HepG2 (cell line): Measurements from ENCODE around the gene KDM4F. TPM values are rescaled to one million over a fixed set of nuclear protein-coding genes. Genes with fewer than 3 reads are reported as not detected.
A peak's percentile ranks its signal among the peaks of the same experiment; 100 is the strongest.

Experiments used
- ATAC-seq: fragments of 200-7000 bp; cut with Tn5 transposase; 3 replicates; pipeline ENCODE4 v1.9.1; 2020; ENCODE audit warnings: mild to moderate bottlenecking, moderate library complexity
- BruUV-seq: library from RNA; stranded (reverse); fragments of 400-500 nt; replicated peaks from 2 replicates; lab custom pipeline; 2021; lab: Mats Ljungman, UMichigan
- CTCF ChIA-PET: fragments of 300-600 bp; formaldehyde crosslinking; extraction: SDS; loops from one replicate; lab custom pipeline; 2021; ENCODE audit warnings: low total read pairs, inconsistent platforms, low intra/inter-chr PET ratio; lab: Yijun Ruan, JAX
- POLR2A ChIA-PET: fragments of 350-600 bp; sonication (Branson Sonifier 250); formaldehyde crosslinking; loops from one replicate; lab custom pipeline; 2020; ENCODE audit warnings: antibody characterized with exemption, inconsistent platforms; lab: Yijun Ruan, JAX
- DNase-seq: peaks from one replicate; pipeline ENCODE4 v3.0.0-alpha.2; 2015; ENCODE audit warnings: low spot score
- FAIRE-seq: peaks from 3 replicates; lab custom pipeline; 2011; peaks lifted over from hg19 to GRCh38; lab: Jason Lieb, UNC
- H2AFZ ChIP-seq: one replicate; pipeline ENCODE4 v1.6.1; 2011; ENCODE audit warnings: low read length, inconsistent platforms
- H3K27ac ChIP-seq: fragments of 300-600 bp; 3 replicates; pipeline ENCODE4 v1.8.0; 2011; ENCODE audit warnings: mixed run types, mild to moderate bottlenecking, mixed read lengths, low read length, inconsistent platforms; ENCODE audit not compliant: insufficient read depth; ENCODE audit errors: extremely low read length
- H3K27me3 ChIP-seq, 2 experiments: fragments of 200-600 bp in 1 of 2; 2 replicates in 1 of 2; 3 replicates in 1 of 2; pipeline versions ENCODE4 v1.6.0 to v1.8.0; 2011; ENCODE audit warnings: low read length in 2 of 2, mild to moderate bottlenecking in 2 of 2, moderate library complexity in 2 of 2, inconsistent platforms in 1 of 2; ENCODE audit not compliant: insufficient read depth in 2 of 2, control insufficient read depth in 1 of 2
- H3K36me3 ChIP-seq, 2 experiments: fragments of 200-600 bp in 1 of 2; replicated peaks in 1 of 2; 2 replicates in 1 of 2; 3 replicates in 1 of 2; pipeline versions ENCODE4 v1.5.1 to v1.8.0; 2011; ENCODE audit warnings: low read length in 2 of 2, inconsistent platforms in 1 of 2; ENCODE audit not compliant: insufficient read depth in 2 of 2, control insufficient read depth in 1 of 2
- H3K4me1 ChIP-seq: 2 replicates; pipeline ENCODE4 v1.5.1; 2012; ENCODE audit warnings: low read length, inconsistent platforms; ENCODE audit not compliant: insufficient read depth
- H3K4me2 ChIP-seq: 2 replicates; pipeline ENCODE4 v1.6.0; 2011; ENCODE audit warnings: low read depth, low read length, inconsistent platforms
- H3K4me3 ChIP-seq, 3 experiments: fragments of 200-600 bp in 1 of 3; sonication (generic), shearing (Covaris generic) in 1 of 3; replicated peaks in 1 of 3; 2 replicates each; pipeline ENCODE4 v1.5.1; 2011 to 2016; ENCODE audit warnings: low read length in 3 of 3, inconsistent platforms in 2 of 3, low read depth in 2 of 3, mild to moderate bottlenecking in 2 of 3, control low read depth in 1 of 3, mixed read lengths in 1 of 3; ENCODE audit not compliant: insufficient read depth in 1 of 3
- H3K79me2 ChIP-seq: one replicate; pipeline ENCODE4 v1.6.1; 2011; ENCODE audit warnings: low read length, inconsistent platforms; ENCODE audit not compliant: insufficient read depth
- H3K9ac ChIP-seq: 2 replicates; pipeline ENCODE4 v1.6.0; 2011; ENCODE audit warnings: mild to moderate bottlenecking, low read depth, low read length, inconsistent platforms; ENCODE audit not compliant: insufficient read depth
- H3K9me3 ChIP-seq: 2 replicates; pipeline ENCODE4 v1.5.1; 2012; ENCODE audit warnings: mild to moderate bottlenecking, low read length
- H4K20me1 ChIP-seq: 2 replicates; pipeline ENCODE4 v1.6.0; 2011; ENCODE audit warnings: inconsistent platforms, mild to moderate bottlenecking, low read length, moderate library complexity; ENCODE audit not compliant: insufficient read depth
- ATF7 ChIP-seq, 2 experiments: fragments of 450-650 bp in 1 of 2; sonication (generic) in 1 of 2; formaldehyde crosslinking in 1 of 2; IDR thresholded peaks; 2 replicates each; pipeline versions ENCODE4 v1.4.0 to v1.6.1; 2016 to 2020; ENCODE audit warnings: antibody characterized with exemption in 1 of 2, mild to moderate bottlenecking in 1 of 2, missing genetic modification reagents in 1 of 2
- CREB1 ChIP-seq, 2 experiments: fragments of 450-650 bp in 1 of 2; IDR thresholded peaks; 2 replicates each; pipeline ENCODE4 v1.6.1; 2016 to 2017; ENCODE audit warnings: control low read depth in 1 of 2, mild to moderate bottlenecking in 1 of 2, missing compliant biosample characterization in 1 of 2, missing genetic modification characterization in 1 of 2
- ZNF790 ChIP-seq: sonication (generic); formaldehyde crosslinking; IDR thresholded peaks from 2 replicates; pipeline ENCODE4 v1.8.0; 2022; ENCODE audit warnings: missing genetic modification reagents, mild to moderate bottlenecking, borderline replicate concordance
- WGBS: methylation state at CpG from one replicate; pipeline ENCODE4 v1.1.6; 2017; ENCODE audit warnings: low lambda C conversion rate; 5-methylcytosine and 5-hydroxymethylcytosine counted together
- in situ Hi-C: cut with HindIII; loops from 2 replicates; pipeline ENCODE4 v1.10.0; 2017; ENCODE audit warnings: low pct_unique_long_range_greater_than_20kb; ENCODE audit not compliant: extremely low pct_ligation_motif_present
- intact Hi-C: fragments of 100-400 bp; cut with micrococcal nuclease; formaldehyde crosslinking; loops from one replicate; pipeline ENCODE4 v1.10.0; 2022; ENCODE audit not compliant: unreplicated experiment
- polyA plus RNA-seq, 8 experiments: library from polyadenylated mRNA; depleted of rRNA in 3 of 8; stranded (reverse) in 7 of 8; unstranded in 1 of 8; fragments of >200 nt; fragmentation: Illumina TruSeq in 4 of 8; extraction: Trizol in 4 of 8; gene quantifications; 2 replicates each; pipeline versions ENCODE4 v1.2.1 to v1.2.3, GENCODE V29; 2011 to 2016; ENCODE audit warnings: low read depth in 4 of 8, missing spikeins in 1 of 8, mixed read lengths in 1 of 8; ENCODE audit not compliant: insufficient read depth in 1 of 8
- total RNA-seq, 5 experiments: library from RNA; depleted of rRNA; stranded (reverse); fragments of >200 nt; fragmentation: Illumina TruSeq; extraction: Trizol; gene quantifications; 2 replicates each; pipeline ENCODE4 v1.2.3, GENCODE V29; 2016; ENCODE audit warnings: low read depth in 1 of 5
- TF ChIP-seq, protein P1 (sequence below): IDR thresholded peaks from 2 replicates; pipeline ENCODE4 v1.6.1; 2016; ENCODE audit warnings: low read depth, missing genetic modification reagents, missing compliant biosample characterization

Gene KDM4F
- total and polyA plus RNA-seq, 2 of the 13 experiments (the other 11 are each of a cell fraction or from before 2014, with no cell fraction given) = not detected

DNA sequence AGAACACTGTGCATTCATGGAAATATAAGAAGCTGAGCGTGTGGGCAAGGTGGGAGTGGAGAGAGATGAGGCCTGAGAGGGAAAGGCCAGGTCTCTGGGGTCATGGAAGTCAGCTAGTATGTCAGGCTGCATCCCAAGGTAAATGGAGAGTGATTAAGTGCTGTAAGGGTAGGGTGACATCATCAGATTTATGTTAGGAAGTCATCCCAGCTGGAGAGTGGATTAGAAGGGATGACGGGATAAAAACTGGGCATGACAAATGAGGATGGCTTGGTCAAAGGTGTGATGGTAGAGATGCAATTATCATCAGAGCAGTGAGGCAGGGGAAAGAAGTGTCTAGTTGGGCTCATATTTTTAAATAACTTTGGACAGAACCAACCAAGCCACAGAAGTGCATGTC, 36.9 kb downstream of the KDM4F start:
- ChIA-PET CTCF (no interaction called here), POLR2A (no interaction called here)
- Histone ChIP-seq H3K27ac (no peak overlapping the region), H3K79me2 (no peaks in the 10 kb centered on the region), H3K27me3 (0 out of 5 replicates have a peak, but pooled peaks cover 1 to 2% of the 10 kb centered on the region in 2 experiments), H4K20me1 (no peaks in the 10 kb centered on the region), H3K9me3 (no peaks in the 10 kb centered on the region), H3K4me2 (no peak overlapping the region), H2AFZ (no peak overlapping the region), H3K36me3 (no peaks in the 10 kb centered on the region), H3K4me1 (peaks cover 17% of the 10 kb centered on the region), H3K4me3 (no peak overlapping the region), H3K9ac (no peak overlapping the region)
- FAIRE-seq (no peak), DNase-seq (no peak), ATAC-seq (no peak)
- TF ChIP-seq, protein P1, sequence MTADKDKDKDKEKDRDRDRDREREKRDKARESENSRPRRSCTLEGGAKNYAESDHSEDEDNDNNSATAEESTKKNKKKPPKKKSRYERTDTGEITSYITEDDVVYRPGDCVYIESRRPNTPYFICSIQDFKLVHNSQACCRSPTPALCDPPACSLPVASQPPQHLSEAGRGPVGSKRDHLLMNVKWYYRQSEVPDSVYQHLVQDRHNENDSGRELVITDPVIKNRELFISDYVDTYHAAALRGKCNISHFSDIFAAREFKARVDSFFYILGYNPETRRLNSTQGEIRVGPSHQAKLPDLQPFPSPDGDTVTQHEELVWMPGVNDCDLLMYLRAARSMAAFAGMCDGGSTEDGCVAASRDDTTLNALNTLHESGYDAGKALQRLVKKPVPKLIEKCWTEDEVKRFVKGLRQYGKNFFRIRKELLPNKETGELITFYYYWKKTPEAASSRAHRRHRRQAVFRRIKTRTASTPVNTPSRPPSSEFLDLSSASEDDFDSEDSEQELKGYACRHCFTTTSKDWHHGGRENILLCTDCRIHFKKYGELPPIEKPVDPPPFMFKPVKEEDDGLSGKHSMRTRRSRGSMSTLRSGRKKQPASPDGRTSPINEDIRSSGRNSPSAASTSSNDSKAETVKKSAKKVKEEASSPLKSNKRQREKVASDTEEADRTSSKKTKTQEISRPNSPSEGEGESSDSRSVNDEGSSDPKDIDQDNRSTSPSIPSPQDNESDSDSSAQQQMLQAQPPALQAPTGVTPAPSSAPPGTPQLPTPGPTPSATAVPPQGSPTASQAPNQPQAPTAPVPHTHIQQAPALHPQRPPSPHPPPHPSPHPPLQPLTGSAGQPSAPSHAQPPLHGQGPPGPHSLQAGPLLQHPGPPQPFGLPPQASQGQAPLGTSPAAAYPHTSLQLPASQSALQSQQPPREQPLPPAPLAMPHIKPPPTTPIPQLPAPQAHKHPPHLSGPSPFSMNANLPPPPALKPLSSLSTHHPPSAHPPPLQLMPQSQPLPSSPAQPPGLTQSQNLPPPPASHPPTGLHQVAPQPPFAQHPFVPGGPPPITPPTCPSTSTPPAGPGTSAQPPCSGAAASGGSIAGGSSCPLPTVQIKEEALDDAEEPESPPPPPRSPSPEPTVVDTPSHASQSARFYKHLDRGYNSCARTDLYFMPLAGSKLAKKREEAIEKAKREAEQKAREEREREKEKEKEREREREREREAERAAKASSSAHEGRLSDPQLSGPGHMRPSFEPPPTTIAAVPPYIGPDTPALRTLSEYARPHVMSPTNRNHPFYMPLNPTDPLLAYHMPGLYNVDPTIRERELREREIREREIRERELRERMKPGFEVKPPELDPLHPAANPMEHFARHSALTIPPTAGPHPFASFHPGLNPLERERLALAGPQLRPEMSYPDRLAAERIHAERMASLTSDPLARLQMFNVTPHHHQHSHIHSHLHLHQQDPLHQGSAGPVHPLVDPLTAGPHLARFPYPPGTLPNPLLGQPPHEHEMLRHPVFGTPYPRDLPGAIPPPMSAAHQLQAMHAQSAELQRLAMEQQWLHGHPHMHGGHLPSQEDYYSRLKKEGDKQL (CRISPR knock-in tag) = no peak
- no peak for TF ChIP-seq ZNF790
- peak; percentile 64 for TF ChIP-seq CREB1 (IDR thresholded peaks at IDR 0.05)
- TF ChIP-seq CREB1 (CRISPR knock-in tag; IDR thresholded peaks at IDR 0.05) = no peak
- TF ChIP-seq ATF7 (IDR thresholded peaks at IDR 0.05) = peak; percentile 70
- no peak for TF ChIP-seq ATF7 (CRISPR knock-in tag; IDR thresholded peaks at IDR 0.05)
- intact Hi-C loops (no loop called here), in situ Hi-C loops (loop anchor here (25.0 kb wide), 1 partner anchor 151 kb away; the partner anchor contains the start of gene SESN3)
- 16% methylated on average over 2 of the region's 2 CpGs for WGBS
- no TSS peak for BruUV-seq
